ENCODE measurements around the gene PCDHA5.

Gene PCDHA5

DNA sequence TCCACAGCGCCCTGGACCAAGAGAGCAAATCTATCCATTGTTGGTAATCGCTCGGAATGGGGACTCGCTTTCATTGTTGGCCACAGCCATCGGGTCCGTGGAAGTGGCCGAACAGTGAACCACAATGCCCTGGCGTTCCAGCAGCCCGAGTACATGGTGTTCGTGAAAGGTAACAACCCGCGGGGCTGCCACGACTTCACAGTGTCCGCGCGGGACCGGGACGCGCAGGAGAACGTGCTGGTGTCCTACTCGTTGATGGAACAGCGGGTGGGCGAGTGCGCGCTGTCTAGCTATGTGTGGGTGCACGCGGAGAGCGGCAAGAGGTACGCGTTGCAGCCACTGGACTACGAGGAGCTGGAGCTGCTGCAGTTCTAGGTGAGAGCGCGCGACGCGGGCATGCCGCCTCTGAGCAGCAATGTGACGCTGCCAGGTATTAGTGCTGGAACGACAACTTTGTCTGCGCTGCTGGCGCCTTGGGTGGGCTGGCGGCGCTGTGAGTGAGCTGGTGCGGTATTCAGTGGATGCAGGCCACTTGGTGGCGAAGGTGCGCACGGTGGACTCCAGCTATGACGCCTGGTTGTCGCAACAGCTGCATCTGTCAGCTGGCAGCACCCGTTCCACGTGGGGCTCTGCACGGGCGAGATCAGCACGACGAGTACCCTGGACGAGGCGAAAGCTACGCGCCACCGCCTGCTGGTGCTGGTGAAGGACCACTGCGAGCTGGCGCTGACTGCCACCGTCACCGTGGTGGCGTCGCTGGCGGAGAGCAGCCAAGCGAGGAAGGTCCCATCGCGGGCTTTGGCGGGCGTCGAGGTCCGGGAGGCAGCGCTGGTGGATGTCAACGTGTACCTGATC is 41.3 kb downstream of the PCDHA5 start:
- no peak for DNase-seq (ENCODE audit: low read depth)

DNA sequence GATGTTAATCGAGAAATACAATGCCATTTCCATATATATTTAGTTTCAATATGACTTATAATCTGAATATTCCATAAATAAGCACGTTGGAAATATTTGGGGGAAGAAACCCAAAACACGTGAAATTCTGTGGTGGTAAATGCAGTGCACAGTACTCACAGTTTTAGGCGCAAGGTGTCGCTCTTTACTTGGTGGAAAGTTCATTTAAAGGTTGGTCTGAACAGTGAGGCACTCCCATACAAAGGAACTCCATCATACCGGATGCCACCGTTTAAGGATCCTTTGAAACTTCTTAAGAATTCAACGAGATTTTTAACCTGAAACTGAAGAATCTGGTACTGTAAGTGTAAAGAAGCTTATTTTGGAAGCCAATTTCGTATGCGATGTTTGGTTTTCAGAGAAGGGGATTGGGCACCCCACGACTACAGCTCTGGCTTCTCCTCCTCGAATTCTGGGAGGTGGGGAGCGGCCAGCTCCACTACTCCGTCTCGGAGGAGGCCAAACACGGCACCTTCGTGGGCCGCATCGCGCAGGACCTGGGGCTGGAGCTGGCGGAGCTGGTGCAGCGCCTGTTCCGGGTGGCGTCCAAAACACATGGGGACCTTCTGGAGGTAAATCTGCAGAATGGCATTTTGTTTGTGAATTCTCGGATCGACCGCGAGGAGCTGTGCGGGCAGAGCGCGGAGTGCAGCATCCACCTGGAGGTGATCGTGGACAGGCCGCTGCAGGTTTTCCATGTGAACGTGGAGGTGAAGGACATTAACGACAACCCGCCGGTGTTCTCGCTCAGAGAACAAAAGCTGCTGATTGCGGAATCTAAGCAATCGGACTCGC is 47.5 kb downstream of the PCDHA5 start, which contains the start of gene PCDHA11:
PCDHA11 (plus strand) TSS at position 237 of the 834 bp plus-strand sequence; CDS start at position 384, 147 bp downstream.
- DNase-seq (ENCODE audit: low read depth) = no peak

DNA sequence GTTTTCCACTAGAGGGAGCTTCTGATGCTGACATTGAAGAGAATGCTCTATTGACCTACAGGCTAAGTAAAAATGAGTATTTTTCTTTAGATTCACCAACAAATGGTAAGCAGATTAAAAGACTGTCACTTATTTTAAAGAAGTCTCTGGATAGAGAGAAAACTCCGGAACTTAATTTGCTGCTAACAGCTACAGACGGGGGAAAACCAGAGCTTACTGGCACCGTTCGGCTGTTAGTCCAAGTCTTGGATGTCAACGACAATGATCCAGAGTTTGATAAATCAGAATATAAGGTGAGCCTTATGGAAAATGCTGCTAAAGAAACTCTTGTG is 48.1 kb downstream of the PCDHA5 start:
- DNase-seq (ENCODE audit: low read depth) = no peak

- no peak for DNase-seq (ENCODE audit: low read depth)
Observed at GRCh38 chr5:140870221-140871201, 49.1 kb downstream of the PCDHA5 start.
